Caco-2 (cell line): ENCODE results near the gene ASRGL1. TPM values are rescaled to one million over a fixed set of nuclear protein-coding genes. Genes with fewer than 3 reads are reported as not detected.

Experiments used
- BruUV-seq: library from RNA; stranded (reverse); fragments of 400-500 nt; replicated peaks from 2 replicates; lab custom pipeline; 2021; lab: Mats Ljungman, UMichigan
- CTCF ChIA-PET: fragments of 300-600 bp; sonication (Branson Sonifier 250); formaldehyde crosslinking; loops from one replicate; lab custom pipeline; 2022; ENCODE audit warnings: antibody characterized with exemption; lab: Charles Lee
- POLR2A ChIA-PET: fragments of 300-600 bp; sonication (Branson Sonifier 250); formaldehyde crosslinking; loops from one replicate; lab custom pipeline; 2022; ENCODE audit warnings: antibody characterized with exemption; lab: Charles Lee
- DNase-seq, 2 experiments: peaks; one replicate each; pipeline versions ENCODE4 v3.0.0 to v3.0.0-alpha.2; 2020 to 2022
- H3K27me3 ChIP-seq: replicated peaks from 2 replicates; pipeline ENCODE4 v1.6.0; 2011; ENCODE audit warnings: low read length; ENCODE audit not compliant: control insufficient read depth, insufficient read depth
- H3K36me3 ChIP-seq: 2 replicates; pipeline ENCODE4 v1.5.1; 2011; ENCODE audit warnings: low read length; ENCODE audit not compliant: control insufficient read depth, insufficient read depth
- H3K4me1 ChIP-seq: fragments of 250-450 bp; sonication (Bioruptor Pico); 2 replicates; pipeline ENCODE4 v1.5.1; 2020; ENCODE audit warnings: mild to moderate bottlenecking
- H3K4me3 ChIP-seq: 2 replicates; pipeline ENCODE4 v1.5.1; 2011; ENCODE audit warnings: low read depth, mild to moderate bottlenecking, control low read depth, low read length
- H3K9me3 ChIP-seq: fragments of 250-450 bp; sonication (Bioruptor Pico); 2 replicates; pipeline ENCODE4 v1.5.1; 2020; ENCODE audit warnings: mild to moderate bottlenecking, moderate library complexity
- H3K27ac Mint-ChIP-seq: one replicate; pipeline ENCODE4 v1.8.0; 2022; ENCODE audit warnings: mixed read lengths; ENCODE audit not compliant: unreplicated experiment
- H3K27me3 Mint-ChIP-seq: one replicate; pipeline ENCODE4 v1.8.0; 2022; ENCODE audit warnings: mixed read lengths; ENCODE audit not compliant: insufficient read depth, unreplicated experiment
- H3K36me3 Mint-ChIP-seq: one replicate; pipeline ENCODE4 v1.8.0; 2022; ENCODE audit warnings: mild to moderate bottlenecking, mixed read lengths; ENCODE audit not compliant: insufficient read depth, unreplicated experiment
- H3K4me1 Mint-ChIP-seq: one replicate; pipeline ENCODE4 v1.8.0; 2022; ENCODE audit warnings: low read depth, mixed read lengths; ENCODE audit not compliant: unreplicated experiment
- H3K4me3 Mint-ChIP-seq: one replicate; pipeline ENCODE4 v1.8.0; 2022; ENCODE audit warnings: mild to moderate bottlenecking, moderate library complexity, mixed read lengths; ENCODE audit not compliant: unreplicated experiment
- H3K9me3 Mint-ChIP-seq: one replicate; pipeline ENCODE4 v1.8.0; 2022; ENCODE audit warnings: mixed read lengths; ENCODE audit not compliant: unreplicated experiment
- intact Hi-C: fragments of 100-400 bp; cut with micrococcal nuclease; formaldehyde crosslinking; loops from one replicate; pipeline ENCODE4 v1.10.0; 2022; ENCODE audit not compliant: unreplicated experiment
- total RNA-seq: library from RNA; stranded (reverse); gene quantifications from 2 replicates; pipeline ENCODE4 v1.2.3, GENCODE V29; 2022
- TF ChIP-seq, protein P1 (sequence below), 2 experiments: fragments of 200-600 bp in 1 of 2; IDR thresholded peaks; 1 replicate in 1 of 2; 2 replicates in 1 of 2; pipeline versions ENCODE4 v1.5.1 to v1.8.0; 2011 to 2022; ENCODE audit warnings: antibody characterized with exemption in 1 of 2, control low read depth in 1 of 2, inconsistent platforms in 1 of 2, low read depth in 1 of 2, low read length in 1 of 2, mild to moderate bottlenecking in 1 of 2, moderate library complexity in 1 of 2; ENCODE audit not compliant: insufficient read depth in 1 of 2, severe bottlenecking in 1 of 2, unreplicated experiment in 1 of 2

ASRGL1 gene
- total RNA-seq, 1 experiment from 2014 or later = 41.1 TPM

DNA sequence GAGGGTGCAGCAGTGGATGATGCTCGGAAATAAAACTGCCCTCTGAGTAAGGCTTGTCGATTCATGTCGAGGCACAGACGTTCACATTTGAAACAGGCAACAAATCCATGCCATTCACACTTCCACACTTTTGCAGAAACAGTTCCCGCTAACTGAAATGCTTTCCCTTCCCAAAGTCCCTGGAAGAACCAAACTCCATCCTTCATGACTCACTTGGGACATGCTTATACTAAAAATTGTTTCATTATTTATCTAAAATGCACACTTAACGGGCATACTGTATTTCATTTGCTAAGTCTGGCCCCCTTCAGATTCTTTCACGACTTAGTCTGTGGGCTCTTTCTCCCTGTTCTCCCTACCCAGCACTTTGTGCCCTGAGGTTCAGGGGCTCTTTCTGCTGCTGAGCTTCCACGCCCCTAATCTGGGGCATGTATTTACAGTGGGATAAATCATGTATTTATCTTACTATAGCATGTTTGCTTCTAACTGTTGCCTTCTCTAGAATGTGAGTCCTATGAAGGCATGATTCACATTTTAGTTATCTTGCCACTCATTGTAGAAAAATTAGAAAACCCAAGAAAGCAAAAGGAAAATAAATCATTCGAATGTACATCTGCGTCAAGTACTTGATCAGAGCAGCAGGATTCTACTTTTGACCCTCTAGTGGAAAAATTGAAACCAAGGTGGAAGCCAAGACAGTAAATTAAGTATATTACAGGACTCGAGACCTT is 94.1 kb downstream of the ASRGL1 start:
- Mint-ChIP-seq H3K9me3 (no peaks in the 10 kb centered on the region), H3K27me3 (no peaks in the 10 kb centered on the region), H3K36me3 (peaks cover 10% of the 10 kb centered on the region), H3K27ac (no peak overlapping the region), H3K4me3 (no peak overlapping the region), H3K4me1 (peaks cover 35% of the 10 kb centered on the region)
- TF ChIP-seq, protein P1, sequence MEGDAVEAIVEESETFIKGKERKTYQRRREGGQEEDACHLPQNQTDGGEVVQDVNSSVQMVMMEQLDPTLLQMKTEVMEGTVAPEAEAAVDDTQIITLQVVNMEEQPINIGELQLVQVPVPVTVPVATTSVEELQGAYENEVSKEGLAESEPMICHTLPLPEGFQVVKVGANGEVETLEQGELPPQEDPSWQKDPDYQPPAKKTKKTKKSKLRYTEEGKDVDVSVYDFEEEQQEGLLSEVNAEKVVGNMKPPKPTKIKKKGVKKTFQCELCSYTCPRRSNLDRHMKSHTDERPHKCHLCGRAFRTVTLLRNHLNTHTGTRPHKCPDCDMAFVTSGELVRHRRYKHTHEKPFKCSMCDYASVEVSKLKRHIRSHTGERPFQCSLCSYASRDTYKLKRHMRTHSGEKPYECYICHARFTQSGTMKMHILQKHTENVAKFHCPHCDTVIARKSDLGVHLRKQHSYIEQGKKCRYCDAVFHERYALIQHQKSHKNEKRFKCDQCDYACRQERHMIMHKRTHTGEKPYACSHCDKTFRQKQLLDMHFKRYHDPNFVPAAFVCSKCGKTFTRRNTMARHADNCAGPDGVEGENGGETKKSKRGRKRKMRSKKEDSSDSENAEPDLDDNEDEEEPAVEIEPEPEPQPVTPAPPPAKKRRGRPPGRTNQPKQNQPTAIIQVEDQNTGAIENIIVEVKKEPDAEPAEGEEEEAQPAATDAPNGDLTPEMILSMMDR (IDR thresholded peaks at IDR 0.05; ENCODE audit: insufficient read depth in 1 of 2, low read depth in 1 of 2, low read length in 1 of 2, severe bottlenecking in 1 of 2, unreplicated experiment in 1 of 2) = no peak
- ChIA-PET POLR2A (no interaction called here), CTCF (no interaction called here)
- no TSS peak for BruUV-seq
- Histone ChIP-seq H3K9me3 (no peaks in the 10 kb centered on the region), H3K27me3 (no peaks in the 10 kb centered on the region), H3K4me3 (no peak overlapping the region), H3K36me3 (no peaks in the 10 kb centered on the region), H3K4me1 (peaks cover 54% of the 10 kb centered on the region)
- intact Hi-C loops = no loop called here
- DNase-seq = no peak

GRCh38 chr11:62432695-62433094 is 95.4 kb downstream of the ASRGL1 start:
- Mint-ChIP-seq H3K36me3 (peaks cover 4% of the 10 kb centered on the region), H3K27me3 (no peaks in the 10 kb centered on the region), H3K9me3 (no peaks in the 10 kb centered on the region), H3K4me1 (peaks cover 28% of the 10 kb centered on the region), H3K27ac (no peak overlapping the region), H3K4me3 (no peak overlapping the region)
- no peaks in the 10 kb centered on the region for H3K27me3 ChIP-seq
- DNase-seq = peak in 1 of 2 experiments; percentile 40
- H3K9me3 ChIP-seq = no peaks in the 10 kb centered on the region
- BruUV-seq = no TSS peak
- peaks cover 40% of the 10 kb centered on the region for H3K4me1 ChIP-seq
- no peaks in the 10 kb centered on the region for H3K36me3 ChIP-seq
- ChIA-PET CTCF (interaction anchor here (0.7 kb wide), 1 partner anchor 209 kb away, joined by 3 read pairs; no protein-coding TSS in a partner anchor), POLR2A (no interaction called here)
- intact Hi-C loops = no loop called here
- no peak overlapping the region for H3K4me3 ChIP-seq
- TF ChIP-seq, protein P1 (IDR thresholded peaks at IDR 0.05; ENCODE audit: insufficient read depth in 1 of 2, low read depth in 1 of 2, low read length in 1 of 2, severe bottlenecking in 1 of 2, unreplicated experiment in 1 of 2) = peak in 1 of 2 experiments; percentile 31

DNA sequence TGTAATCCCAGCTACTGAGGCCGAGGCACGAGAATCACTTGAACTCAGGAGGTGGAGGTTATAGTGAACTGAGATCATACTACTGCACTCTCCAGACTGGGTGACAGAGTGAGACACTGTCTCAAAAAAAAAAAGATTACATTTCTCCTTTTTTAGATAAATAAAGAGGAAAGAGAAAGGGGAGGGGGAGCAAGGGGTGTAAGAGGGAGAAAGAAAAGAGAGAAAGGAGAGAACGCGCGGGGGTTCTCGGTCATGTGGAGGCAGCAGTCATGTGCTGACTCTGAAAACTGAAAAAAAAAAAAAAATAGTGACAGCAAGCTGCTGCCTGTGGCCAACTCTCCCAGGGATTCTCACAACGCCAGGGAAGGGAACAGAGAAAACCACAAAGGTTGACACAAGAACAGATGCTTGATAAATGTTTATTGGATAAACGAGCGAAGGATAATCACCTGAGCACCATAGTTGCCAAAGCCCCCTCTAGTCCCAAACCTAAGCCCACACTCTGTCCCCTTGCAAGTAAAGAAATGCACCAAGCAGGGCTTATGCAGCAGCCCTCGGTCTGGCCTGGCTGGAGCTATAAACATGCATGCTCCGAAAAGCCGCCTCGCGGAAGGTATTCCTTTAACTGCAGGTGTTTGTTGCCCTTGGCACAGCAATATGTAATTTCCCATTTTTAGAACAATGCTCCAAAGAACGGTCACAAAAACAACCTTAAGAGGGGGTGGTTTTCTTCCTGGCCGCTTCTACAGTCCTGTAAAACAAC is 96.1 kb downstream of the ASRGL1 start:
- ChIA-PET CTCF (interaction anchor here (0.6 to 1.2 kb wide), 3 partner anchors 8 to 208 kb away, joined by 3 to 4 read pairs (median 3); no protein-coding TSS in a partner anchor), POLR2A (interaction anchor here (0.6 kb wide), 1 partner anchor 335 kb away, joined by 5 read pairs; no protein-coding TSS in a partner anchor)
- Histone ChIP-seq H3K4me3 (no peak overlapping the region), H3K27me3 (no peaks in the 10 kb centered on the region), H3K9me3 (no peaks in the 10 kb centered on the region), H3K36me3 (no peaks in the 10 kb centered on the region), H3K4me1 (peaks cover 36% of the 10 kb centered on the region)
- H3K4me3 Mint-ChIP-seq = no peak overlapping the region
- H3K36me3 Mint-ChIP-seq = peaks cover 4% of the 10 kb centered on the region
- TF ChIP-seq, protein P1 (IDR thresholded peaks at IDR 0.05; ENCODE audit: insufficient read depth in 1 of 2, low read depth in 1 of 2, low read length in 1 of 2, severe bottlenecking in 1 of 2, unreplicated experiment in 1 of 2) = no peak
- no peak overlapping the region for H3K27ac Mint-ChIP-seq
- H3K4me1 Mint-ChIP-seq = peaks cover 28% of the 10 kb centered on the region
- no TSS peak for BruUV-seq
- DNase-seq = no peak
- H3K9me3 Mint-ChIP-seq = no peaks in the 10 kb centered on the region
- H3K27me3 Mint-ChIP-seq = no peaks in the 10 kb centered on the region
- intact Hi-C loops = no loop called here
